PFSK-1 (cell line): Measurements from ENCODE around the gene FNDC10.

Experiments used
- POLR2AphosphoS5 ChIP-seq: IDR thresholded peaks from 2 replicates; pipeline ENCODE4 v1.6.1; 2012; ENCODE audit warnings: low read depth, mild to moderate bottlenecking, control low read depth, low read length, moderate library complexity
- REST ChIP-seq, 2 experiments: IDR thresholded peaks; 2 replicates each; pipeline versions ENCODE4 v1.6.1 to v1.8.0; 2011 to 2012; ENCODE audit warnings: low read depth in 2 of 2, low read length in 2 of 2, control low read depth in 1 of 2, inconsistent platforms in 1 of 2, mild to moderate bottlenecking in 1 of 2, moderate library complexity in 1 of 2; ENCODE audit not compliant: insufficient read depth in 1 of 2
- TAF1 ChIP-seq: IDR thresholded peaks from 2 replicates; pipeline ENCODE4 v1.6.1; 2012; ENCODE audit warnings: low read length, control low read depth, borderline replicate concordance; ENCODE audit not compliant: insufficient read depth

- TF ChIP-seq POLR2AphosphoS5 = no peak
- no peak for TF ChIP-seq REST (IDR thresholded peaks at IDR 0.05; ENCODE audit: insufficient read depth in 1 of 2, low read depth in 2 of 2, low read length in 2 of 2)
- TF ChIP-seq TAF1 = no peak
Observed at GRCh38 chr1:1594602-1595260, 5.2 kb downstream of the FNDC10 start.
